Measurements from ENCODE around the gene ZKSCAN8.

ZKSCAN8 gene

DNA sequence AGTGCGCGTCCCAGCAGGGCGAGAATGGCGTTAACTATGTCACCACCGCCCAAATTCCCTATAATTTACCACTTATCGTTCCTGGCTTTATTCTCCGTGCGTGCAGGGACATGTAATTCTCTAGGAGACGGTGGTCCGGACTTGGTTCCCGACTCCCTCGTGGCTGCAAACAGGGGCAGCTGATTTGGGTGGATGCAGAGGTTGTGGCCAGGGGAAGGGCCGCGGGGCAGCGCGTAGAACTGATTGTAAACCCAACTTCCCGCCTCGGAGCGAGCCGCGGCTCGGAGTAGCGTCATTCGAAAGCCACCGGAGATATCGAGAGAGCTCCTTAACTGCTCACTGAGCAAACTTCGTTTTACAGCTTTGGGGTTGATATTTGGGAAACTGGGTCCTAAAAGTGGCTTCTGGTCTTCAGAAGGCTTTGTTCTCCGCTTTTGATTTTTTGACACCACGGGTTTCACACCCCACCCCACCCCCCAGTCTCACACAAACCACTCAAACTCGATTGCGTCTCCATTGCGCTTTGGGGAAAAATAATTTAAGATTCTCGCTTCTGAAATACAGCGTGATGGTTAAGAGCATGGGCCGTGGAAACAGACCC, 65.9 kb downstream of the ZKSCAN8 start:
- no peak for DNase-seq

DNA sequence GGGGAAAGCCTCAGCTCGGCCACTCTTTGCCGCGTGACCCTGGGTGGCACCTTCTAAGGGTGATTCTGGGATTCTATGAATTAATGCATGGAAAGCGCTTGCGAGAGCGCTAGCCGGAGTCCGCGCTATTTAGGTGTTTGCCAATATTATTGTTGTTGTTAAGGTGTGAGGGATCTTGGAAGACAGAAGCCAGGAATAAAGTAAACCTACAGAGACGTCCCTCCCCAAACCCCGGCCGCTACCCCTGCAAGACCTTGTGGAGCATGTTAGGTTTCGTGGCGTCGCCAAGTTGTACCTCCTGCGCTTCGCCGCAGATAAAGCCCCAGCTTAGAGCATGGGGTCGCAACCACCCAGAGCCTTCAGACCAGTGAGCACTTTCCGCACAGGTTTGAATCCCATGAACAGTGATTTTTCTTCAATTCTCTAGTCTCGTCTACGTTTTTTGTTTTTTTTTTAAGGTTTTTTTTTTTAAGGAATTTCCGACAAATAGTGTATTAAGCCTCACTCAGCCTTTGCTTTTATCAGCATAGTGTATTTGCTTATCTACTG, 66.5 kb downstream of the ZKSCAN8 start:
- no peak for DNase-seq

Data from NCI-H1092 treated with DMSO at 0.1 percent for 48 hours (cell line).